Panc1 (cell line): ENCODE measurements around the gene PTBP2. TPM values are rescaled to one million over a fixed set of nuclear protein-coding genes. Genes with fewer than 3 reads are reported as not detected.

Experiments used
- ATAC-seq: fragments of 200-7000 bp; cut with Tn5 transposase; 2 replicates; pipeline ENCODE4 v1.9.1; 2020; ENCODE audit warnings: mild to moderate bottlenecking, moderate library complexity
- BruUV-seq: library from RNA; stranded (reverse); fragments of 400-500 nt; replicated peaks from 2 replicates; lab custom pipeline; 2021; lab: Mats Ljungman, UMichigan
- CTCF ChIA-PET: fragments of 300-600 bp; sonication (Branson Sonifier 250); formaldehyde crosslinking; loops from one replicate; lab custom pipeline; 2022; ENCODE audit warnings: antibody characterized with exemption; lab: Charles Lee
- POLR2A ChIA-PET: fragments of 300-600 bp; sonication (Branson Sonifier 250); formaldehyde crosslinking; loops from one replicate; lab custom pipeline; 2022; ENCODE audit warnings: antibody characterized with exemption; lab: Charles Lee
- DNase-seq: peaks from one replicate; pipeline ENCODE4 v3.0.0-alpha.2; 2010; ENCODE audit warnings: low read depth, low spot score
- H3K27ac ChIP-seq: 2 replicates; pipeline ENCODE4 v1.5.1; 2011; ENCODE audit warnings: mild to moderate bottlenecking, low read length, inconsistent platforms
- H3K27me3 ChIP-seq: fragments of 200-500 bp; sonication (Bioruptor generic); 2 replicates; pipeline ENCODE4 v1.6.0; 2014; ENCODE audit warnings: low read length, inconsistent platforms; ENCODE audit not compliant: control insufficient read depth, insufficient read depth
- H3K36me3 ChIP-seq: fragments of 200-500 bp; sonication (Bioruptor generic); 2 replicates; pipeline ENCODE4 v1.5.1; 2014; ENCODE audit warnings: inconsistent platforms, mild to moderate bottlenecking, low read length, moderate library complexity; ENCODE audit not compliant: control insufficient read depth, insufficient read depth
- H3K4me1 ChIP-seq: 2 replicates; pipeline ENCODE4 v1.5.1; 2011; ENCODE audit warnings: inconsistent platforms, mild to moderate bottlenecking, low read length, moderate library complexity; ENCODE audit not compliant: control insufficient read depth, insufficient read depth
- H3K4me3 ChIP-seq, 2 experiments: 2 replicates each; pipeline ENCODE4 v1.5.1; 2011 to 2012; ENCODE audit warnings: low read depth in 2 of 2, low read length in 2 of 2, mild to moderate bottlenecking in 2 of 2, inconsistent platforms in 1 of 2, moderate library complexity in 1 of 2
- H3K9me3 ChIP-seq: fragments of 200-500 bp; sonication (Bioruptor generic); 2 replicates; pipeline ENCODE4 v1.5.1; 2014; ENCODE audit warnings: low read depth, mild to moderate bottlenecking, inconsistent platforms, low read length, moderate library complexity; ENCODE audit not compliant: control insufficient read depth, insufficient read depth
- POLR2AphosphoS5 ChIP-seq: IDR thresholded peaks from 2 replicates; pipeline ENCODE4 v1.6.1; 2012; ENCODE audit warnings: mild to moderate bottlenecking, low read depth, low read length, moderate library complexity
- SIN3A ChIP-seq: IDR thresholded peaks from 2 replicates; pipeline ENCODE4 v1.6.1; 2012; ENCODE audit warnings: low read depth, mild to moderate bottlenecking, low read length, moderate library complexity, borderline replicate concordance; ENCODE audit not compliant: insufficient read depth
- TCF7L2 ChIP-seq: IDR thresholded peaks from 2 replicates; pipeline ENCODE4 v1.6.1; 2011; ENCODE audit warnings: mild to moderate bottlenecking, low read depth, low read length, inconsistent platforms
- in situ Hi-C: cut with HindIII; loops from 2 replicates; pipeline ENCODE4 v1.10.0; 2016; ENCODE audit warnings: low sequenced_read_pairs, low pct_unique_long_range_greater_than_20kb
- intact Hi-C: fragments of 100-400 bp; cut with micrococcal nuclease; formaldehyde crosslinking; loops from one replicate; pipeline ENCODE4 v1.10.0; 2022; ENCODE audit not compliant: unreplicated experiment
- total RNA-seq: library from RNA; stranded (reverse); gene quantifications from one replicate; pipeline ENCODE4 v1.2.1, GENCODE V29; 2021; ENCODE audit not compliant: unreplicated experiment
- TF ChIP-seq, protein P1 (sequence below), 2 experiments: IDR thresholded peaks; 2 replicates each; pipeline ENCODE4 v1.6.1; 2011 to 2012; ENCODE audit warnings: low read depth in 2 of 2, control low read depth in 1 of 2, low read length in 1 of 2, mild to moderate bottlenecking in 1 of 2, moderate library complexity in 1 of 2; ENCODE audit not compliant: insufficient read depth in 1 of 2
- TF ChIP-seq, protein P2 (sequence below): fragments of 450-650 bp; IDR thresholded peaks from 2 replicates; pipeline ENCODE4 v1.5.1; 2017; ENCODE audit warnings: mild to moderate bottlenecking

Gene PTBP2
- total RNA-seq, 1 experiment from 2014 or later, result 12.9 TPM

DNA sequence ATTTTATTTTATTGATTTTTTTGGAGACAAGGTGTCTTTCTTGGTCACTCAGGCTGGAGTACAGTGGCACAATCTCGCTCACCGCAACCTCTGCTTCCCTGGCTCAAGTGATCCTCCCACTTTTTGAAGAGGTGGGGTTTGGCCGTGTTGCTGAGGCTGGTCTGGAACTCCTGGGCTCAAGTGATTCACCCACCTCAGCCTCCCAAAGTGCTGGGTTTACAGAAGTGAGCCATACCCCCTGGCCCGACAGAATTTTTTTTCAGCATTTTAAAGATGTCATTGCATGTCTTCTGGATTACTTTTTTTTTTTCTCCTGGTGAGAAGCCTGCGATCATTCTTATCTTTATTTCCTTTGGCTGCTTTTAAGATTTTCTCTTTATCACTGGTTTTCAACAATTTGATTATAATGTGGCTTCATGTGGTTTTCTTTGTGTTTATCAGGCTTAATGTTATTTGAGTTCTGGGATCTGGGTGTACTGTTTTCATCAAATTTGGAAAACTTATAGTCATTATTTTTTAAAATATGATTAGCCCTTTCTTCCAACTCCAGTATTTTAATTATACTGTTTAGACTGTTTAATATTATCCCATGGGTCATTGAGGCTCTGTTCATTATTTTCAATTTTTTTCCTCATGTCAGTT lies 23.1 kb upstream of the PTBP2 start:
- H3K4me1 ChIP-seq, result no peaks in the 10 kb centered on the region
- TF ChIP-seq, protein P1, sequence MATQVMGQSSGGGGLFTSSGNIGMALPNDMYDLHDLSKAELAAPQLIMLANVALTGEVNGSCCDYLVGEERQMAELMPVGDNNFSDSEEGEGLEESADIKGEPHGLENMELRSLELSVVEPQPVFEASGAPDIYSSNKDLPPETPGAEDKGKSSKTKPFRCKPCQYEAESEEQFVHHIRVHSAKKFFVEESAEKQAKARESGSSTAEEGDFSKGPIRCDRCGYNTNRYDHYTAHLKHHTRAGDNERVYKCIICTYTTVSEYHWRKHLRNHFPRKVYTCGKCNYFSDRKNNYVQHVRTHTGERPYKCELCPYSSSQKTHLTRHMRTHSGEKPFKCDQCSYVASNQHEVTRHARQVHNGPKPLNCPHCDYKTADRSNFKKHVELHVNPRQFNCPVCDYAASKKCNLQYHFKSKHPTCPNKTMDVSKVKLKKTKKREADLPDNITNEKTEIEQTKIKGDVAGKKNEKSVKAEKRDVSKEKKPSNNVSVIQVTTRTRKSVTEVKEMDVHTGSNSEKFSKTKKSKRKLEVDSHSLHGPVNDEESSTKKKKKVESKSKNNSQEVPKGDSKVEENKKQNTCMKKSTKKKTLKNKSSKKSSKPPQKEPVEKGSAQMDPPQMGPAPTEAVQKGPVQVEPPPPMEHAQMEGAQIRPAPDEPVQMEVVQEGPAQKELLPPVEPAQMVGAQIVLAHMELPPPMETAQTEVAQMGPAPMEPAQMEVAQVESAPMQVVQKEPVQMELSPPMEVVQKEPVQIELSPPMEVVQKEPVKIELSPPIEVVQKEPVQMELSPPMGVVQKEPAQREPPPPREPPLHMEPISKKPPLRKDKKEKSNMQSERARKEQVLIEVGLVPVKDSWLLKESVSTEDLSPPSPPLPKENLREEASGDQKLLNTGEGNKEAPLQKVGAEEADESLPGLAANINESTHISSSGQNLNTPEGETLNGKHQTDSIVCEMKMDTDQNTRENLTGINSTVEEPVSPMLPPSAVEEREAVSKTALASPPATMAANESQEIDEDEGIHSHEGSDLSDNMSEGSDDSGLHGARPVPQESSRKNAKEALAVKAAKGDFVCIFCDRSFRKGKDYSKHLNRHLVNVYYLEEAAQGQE (IDR thresholded peaks at IDR 0.05; ENCODE audit: insufficient read depth in 1 of 2, low read depth in 2 of 2, low read length in 1 of 2), result no peak
- TF ChIP-seq TCF7L2, result no peak
- TF ChIP-seq POLR2AphosphoS5, result no peak
- TF ChIP-seq, protein P2, sequence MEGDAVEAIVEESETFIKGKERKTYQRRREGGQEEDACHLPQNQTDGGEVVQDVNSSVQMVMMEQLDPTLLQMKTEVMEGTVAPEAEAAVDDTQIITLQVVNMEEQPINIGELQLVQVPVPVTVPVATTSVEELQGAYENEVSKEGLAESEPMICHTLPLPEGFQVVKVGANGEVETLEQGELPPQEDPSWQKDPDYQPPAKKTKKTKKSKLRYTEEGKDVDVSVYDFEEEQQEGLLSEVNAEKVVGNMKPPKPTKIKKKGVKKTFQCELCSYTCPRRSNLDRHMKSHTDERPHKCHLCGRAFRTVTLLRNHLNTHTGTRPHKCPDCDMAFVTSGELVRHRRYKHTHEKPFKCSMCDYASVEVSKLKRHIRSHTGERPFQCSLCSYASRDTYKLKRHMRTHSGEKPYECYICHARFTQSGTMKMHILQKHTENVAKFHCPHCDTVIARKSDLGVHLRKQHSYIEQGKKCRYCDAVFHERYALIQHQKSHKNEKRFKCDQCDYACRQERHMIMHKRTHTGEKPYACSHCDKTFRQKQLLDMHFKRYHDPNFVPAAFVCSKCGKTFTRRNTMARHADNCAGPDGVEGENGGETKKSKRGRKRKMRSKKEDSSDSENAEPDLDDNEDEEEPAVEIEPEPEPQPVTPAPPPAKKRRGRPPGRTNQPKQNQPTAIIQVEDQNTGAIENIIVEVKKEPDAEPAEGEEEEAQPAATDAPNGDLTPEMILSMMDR, result no peak
- TF ChIP-seq SIN3A, result no peak
- H3K9me3 ChIP-seq, result no peaks in the 10 kb centered on the region
- ChIA-PET CTCF (no interaction called here), POLR2A (no interaction called here)
- no peak for ATAC-seq
- no peak overlapping the region for H3K27ac ChIP-seq
- H3K4me3 ChIP-seq, result no peak overlapping the region
- intact Hi-C loops (no loop called here), in situ Hi-C loops (no loop called here)
- no peaks in the 10 kb centered on the region for H3K36me3 ChIP-seq
- no TSS peak for BruUV-seq
- no peaks in the 10 kb centered on the region for H3K27me3 ChIP-seq
- no peak for DNase-seq

DNA sequence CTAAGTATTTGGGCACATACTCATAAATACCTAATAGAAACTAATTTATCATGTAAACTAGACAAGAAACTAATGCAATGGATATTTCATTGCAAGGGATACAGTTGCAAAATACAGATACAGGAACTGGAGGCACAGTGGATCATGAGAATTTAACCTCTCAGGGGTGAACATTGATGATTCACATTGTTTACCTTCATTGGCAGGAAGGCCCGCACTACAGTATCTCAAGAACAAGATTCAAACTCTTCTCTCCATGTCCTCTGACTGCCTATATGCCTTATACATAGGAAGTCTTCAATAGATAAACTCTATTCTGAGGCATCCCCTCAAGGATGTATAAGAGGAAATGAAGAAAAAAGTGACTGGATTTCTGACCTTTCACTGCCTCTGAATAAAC lies 18.4 kb upstream of the PTBP2 start:
- ATAC-seq, result no peak
- TF ChIP-seq, protein P1 (IDR thresholded peaks at IDR 0.05; ENCODE audit: insufficient read depth in 1 of 2, low read depth in 2 of 2, low read length in 1 of 2), result no peak
- TF ChIP-seq TCF7L2 (no peak), POLR2AphosphoS5 (no peak), SIN3A (no peak)
- TF ChIP-seq, protein P2, result no peak
- CTCF ChIA-PET, result no interaction called here

More for the DNA sequence above, 18.4 kb upstream of the PTBP2 start:
- H3K36me3 ChIP-seq, result no peaks in the 10 kb centered on the region
- in situ Hi-C loops, result no loop called here
- H3K27me3 ChIP-seq, result no peaks in the 10 kb centered on the region
- no TSS peak for BruUV-seq
- no peak for DNase-seq
- H3K9me3 ChIP-seq, result no peaks in the 10 kb centered on the region
- POLR2A ChIA-PET, result no interaction called here
- intact Hi-C loops, result no loop called here
- no peaks in the 10 kb centered on the region for H3K4me1 ChIP-seq
- H3K27ac ChIP-seq, result no peak overlapping the region
- H3K4me3 ChIP-seq, result no peak overlapping the region
